ENCODE results near the gene DBH. TPM values are rescaled to one million over a fixed set of nuclear protein-coding genes. Genes with fewer than 3 reads are reported as not detected.
A peak's percentile ranks its signal among the peaks of the same experiment; 100 is the strongest.

Gene DBH
- total RNA-seq, 1 donor from 2014 or later: 1.8 TPM

- peak overlapping the region; percentile 11 for H3K27ac Mint-ChIP-seq (ENCODE audit: unreplicated experiment)
- no peak for DNase-seq
- H3K36me3 Mint-ChIP-seq (ENCODE audit: unreplicated experiment): no peaks in the 10 kb centered on the region
- H3K27me3 Mint-ChIP-seq (ENCODE audit: unreplicated experiment): peaks cover 11% of the 10 kb centered on the region
- H3K4me1 Mint-ChIP-seq (ENCODE audit: low read depth, unreplicated experiment): peaks cover 22% of the 10 kb centered on the region
- H3K4me3 Mint-ChIP-seq (ENCODE audit: unreplicated experiment): no peak overlapping the region
- no peak for TF ChIP-seq CTCF (IDR thresholded peaks at IDR 0.05; ENCODE audit: partially characterized antibody, unreplicated experiment)
- H3K9me3 Mint-ChIP-seq (ENCODE audit: unreplicated experiment): peaks cover 10% of the 10 kb centered on the region
Measured at GRCh38 chr9:133614678-133615077, 21.5 kb upstream of the DBH start.

GRCh38 chr9:133615186-133615585, 21.0 kb upstream of the DBH start:
- peaks cover 10% of the 10 kb centered on the region for H3K9me3 Mint-ChIP-seq (ENCODE audit: unreplicated experiment)
- no peak overlapping the region for H3K27ac Mint-ChIP-seq (ENCODE audit: unreplicated experiment)
- no peaks in the 10 kb centered on the region for H3K36me3 Mint-ChIP-seq (ENCODE audit: unreplicated experiment)
- no peak overlapping the region for H3K4me3 Mint-ChIP-seq (ENCODE audit: unreplicated experiment)
- TF ChIP-seq CTCF (IDR thresholded peaks at IDR 0.05; ENCODE audit: partially characterized antibody, unreplicated experiment): no peak
- peaks cover 9% of the 10 kb centered on the region for H3K27me3 Mint-ChIP-seq (ENCODE audit: unreplicated experiment)
- H3K4me1 Mint-ChIP-seq (ENCODE audit: low read depth, unreplicated experiment): peaks cover 22% of the 10 kb centered on the region
- DNase-seq: no peak

- H3K36me3 Mint-ChIP-seq (ENCODE audit: unreplicated experiment): no peaks in the 10 kb centered on the region
- peaks cover 19% of the 10 kb centered on the region for H3K4me1 Mint-ChIP-seq (ENCODE audit: low read depth, unreplicated experiment)
- no peak overlapping the region for H3K27ac Mint-ChIP-seq (ENCODE audit: unreplicated experiment)
- H3K4me3 Mint-ChIP-seq (ENCODE audit: unreplicated experiment): no peak overlapping the region
- no peak for DNase-seq
- no peak for TF ChIP-seq CTCF (IDR thresholded peaks at IDR 0.05; ENCODE audit: partially characterized antibody, unreplicated experiment)
- peaks cover 6% of the 10 kb centered on the region for H3K27me3 Mint-ChIP-seq (ENCODE audit: unreplicated experiment)
- H3K9me3 Mint-ChIP-seq (ENCODE audit: unreplicated experiment): peaks cover 8% of the 10 kb centered on the region
Measured at GRCh38 chr9:133615606-133616188, 20.5 kb upstream of the DBH start.

GRCh38 chr9:133616643-133617405, 19.3 kb upstream of the DBH start:
- H3K9me3 Mint-ChIP-seq (ENCODE audit: unreplicated experiment): peaks cover 6% of the 10 kb centered on the region
- no peaks in the 10 kb centered on the region for H3K36me3 Mint-ChIP-seq (ENCODE audit: unreplicated experiment)
- no peak for DNase-seq
- no peak overlapping the region for H3K27ac Mint-ChIP-seq (ENCODE audit: unreplicated experiment)
- peaks cover 6% of the 10 kb centered on the region for H3K27me3 Mint-ChIP-seq (ENCODE audit: unreplicated experiment)
- TF ChIP-seq CTCF (IDR thresholded peaks at IDR 0.05; ENCODE audit: partially characterized antibody, unreplicated experiment): no peak
- no peak overlapping the region for H3K4me3 Mint-ChIP-seq (ENCODE audit: unreplicated experiment)
- peaks cover 10% of the 10 kb centered on the region for H3K4me1 Mint-ChIP-seq (ENCODE audit: low read depth, unreplicated experiment)

- H3K4me1 Mint-ChIP-seq (ENCODE audit: low read depth, unreplicated experiment): peaks cover 7% of the 10 kb centered on the region
- no peak overlapping the region for H3K27ac Mint-ChIP-seq (ENCODE audit: unreplicated experiment)
- peaks cover 9% of the 10 kb centered on the region for H3K27me3 Mint-ChIP-seq (ENCODE audit: unreplicated experiment)
Measured at GRCh38 chr9:133618726-133619125, 17.4 kb upstream of the DBH start.

More at GRCh38 chr9:133618726-133619125, 17.4 kb upstream of the DBH start:
- Mint-ChIP-seq H3K9me3 (ENCODE audit: unreplicated experiment) (peaks cover 6% of the 10 kb centered on the region), H3K36me3 (ENCODE audit: unreplicated experiment) (no peaks in the 10 kb centered on the region), H3K4me3 (ENCODE audit: unreplicated experiment) (no peak overlapping the region)
- TF ChIP-seq CTCF (IDR thresholded peaks at IDR 0.05; ENCODE audit: partially characterized antibody, unreplicated experiment): no peak
- DNase-seq: no peak

Data from glutamatergic neuron (in vitro differentiated cells).